ENCODE data around the gene SKIDA1.

GRCh38 chr10:21505711-21506278 lies 19.7 kb downstream of the SKIDA1 start:
- TF ChIP-seq CTCF (IDR thresholded peaks at IDR 0.05) (no peak), EP300 (IDR thresholded peaks at IDR 0.05) (no peak)

All from tibial nerve (tissue), 4 donors.